Mononuclear cell (primary cell): ENCODE measurements around the gene CNR2. TPM values are rescaled to one million over a fixed set of nuclear protein-coding genes. Genes with fewer than 3 reads are reported as not detected.
"Not testable (repeated sequence)": the region's sequence is repeated elsewhere in the genome, so short reads cannot be mapped to it uniquely, and the experiment has no call there.

ENCODE experiments used
- H3K27me3 ChIP-seq: 2 replicates; pipeline ENCODE4 v1.6.0; 2011; ENCODE audit warnings: low read length, control low read depth; ENCODE audit not compliant: insufficient read depth
- H3K4me1 ChIP-seq: 2 replicates; pipeline ENCODE4 v1.5.1; 2011; ENCODE audit warnings: mild to moderate bottlenecking, low read length, control low read depth; ENCODE audit not compliant: insufficient read depth
- H3K4me3 ChIP-seq: 2 replicates; pipeline ENCODE4 v1.5.1; 2011; ENCODE audit warnings: mild to moderate bottlenecking, low read length, moderate library complexity
- H3K9me3 ChIP-seq: 2 replicates; pipeline ENCODE4 v1.5.1; 2011; ENCODE audit warnings: low read depth, mild to moderate bottlenecking, control low read depth, low read length
- total RNA-seq: library from RNA; depleted of rRNA; stranded (reverse); fragments of >200 nt; gene quantifications from one replicate; pipeline ENCODE4 v1.2.3, GENCODE V29; 2012

Gene CNR2
- total RNA-seq, 1 donor, result 3.3 TPM

GRCh38 chr1:23906731-23907130, 6.4 kb downstream of the CNR2 start:
- H3K9me3 ChIP-seq, result no peaks in the 10 kb centered on the region
- no peak overlapping the region for H3K4me3 ChIP-seq
- peaks cover 77% of the 10 kb centered on the region for H3K4me1 ChIP-seq
- H3K27me3 ChIP-seq, result peaks cover 23% of the 10 kb centered on the region

- Histone ChIP-seq H3K9me3 (no peaks in the 10 kb centered on the region), H3K4me1 (peaks cover 65% of the 10 kb centered on the region), H3K4me3 (no peak overlapping the region), H3K27me3 (peaks cover 23% of the 10 kb centered on the region)
Observed at GRCh38 chr1:23905461-23906025, 7.6 kb downstream of the CNR2 start.

GRCh38 chr1:23904748-23905357, 8.3 kb downstream of the CNR2 start:
- Histone ChIP-seq H3K27me3 (peaks cover 23% of the 10 kb centered on the region), H3K4me3 (no peak overlapping the region), H3K9me3 (no peaks in the 10 kb centered on the region), H3K4me1 (peaks cover 63% of the 10 kb centered on the region)

- H3K27me3 ChIP-seq, result peaks cover 23% of the 10 kb centered on the region
- H3K4me1 ChIP-seq, result peaks cover 62% of the 10 kb centered on the region
- no peak overlapping the region for H3K4me3 ChIP-seq
- no peaks in the 10 kb centered on the region for H3K9me3 ChIP-seq
Observed at GRCh38 chr1:23903754-23904153, 9.4 kb downstream of the CNR2 start.

- Histone ChIP-seq H3K9me3 (no peaks in the 10 kb centered on the region), H3K27me3 (peaks cover 23% of the 10 kb centered on the region), H3K4me3 (no peak overlapping the region)
Observed at GRCh38 chr1:23902321-23903278, 10.6 kb downstream of the CNR2 start.

GRCh38 chr1:23900017-23900416, 13.1 kb downstream of the CNR2 start:
- not testable (repeated sequence) for H3K4me3 ChIP-seq, H3K9me3 ChIP-seq
- Histone ChIP-seq H3K4me1 (peaks cover 60% of the 10 kb centered on the region), H3K27me3 (peaks cover 23% of the 10 kb centered on the region)

More at GRCh38 chr1:23902321-23903278, 10.6 kb downstream of the CNR2 start:
- H3K4me1 ChIP-seq, result peaks cover 56% of the 10 kb centered on the region

- peaks cover 64% of the 10 kb centered on the region for H3K4me1 ChIP-seq
- no peak overlapping the region for H3K4me3 ChIP-seq
- H3K27me3 ChIP-seq, result peaks cover 16% of the 10 kb centered on the region
- H3K9me3 ChIP-seq, result no peaks in the 10 kb centered on the region
Observed at GRCh38 chr1:23899070-23899469, 14.1 kb downstream of the CNR2 start.

GRCh38 chr1:23897083-23897482, 16.1 kb downstream of the CNR2 start:
- H3K4me1 ChIP-seq, result peaks cover 66% of the 10 kb centered on the region
- no peak overlapping the region for H3K4me3 ChIP-seq

GRCh38 chr1:23896491-23896890, 16.7 kb downstream of the CNR2 start:
- Histone ChIP-seq H3K4me3 (no peak overlapping the region), H3K9me3 (no peaks in the 10 kb centered on the region), H3K27me3 (no peaks in the 10 kb centered on the region), H3K4me1 (peaks cover 67% of the 10 kb centered on the region)

More at GRCh38 chr1:23897083-23897482, 16.1 kb downstream of the CNR2 start:
- no peaks in the 10 kb centered on the region for H3K9me3 ChIP-seq
- H3K27me3 ChIP-seq, result peaks cover 2% of the 10 kb centered on the region

GRCh38 chr1:23895993-23896392, 17.2 kb downstream of the CNR2 start:
- H3K9me3 ChIP-seq, result no peaks in the 10 kb centered on the region
- H3K4me1 ChIP-seq, result peaks cover 67% of the 10 kb centered on the region
- no peak overlapping the region for H3K4me3 ChIP-seq

GRCh38 chr1:23895082-23895481, 18.1 kb downstream of the CNR2 start:
- Histone ChIP-seq H3K4me1 (peaks cover 64% of the 10 kb centered on the region), H3K9me3 (no peaks in the 10 kb centered on the region)

More at GRCh38 chr1:23895993-23896392, 17.2 kb downstream of the CNR2 start:
- H3K27me3 ChIP-seq, result no peaks in the 10 kb centered on the region

GRCh38 chr1:23889074-23889473, 24.1 kb downstream of the CNR2 start:
- H3K27me3 ChIP-seq, result no peaks in the 10 kb centered on the region
- H3K9me3 ChIP-seq, result no peaks in the 10 kb centered on the region
- peaks cover 44% of the 10 kb centered on the region for H3K4me1 ChIP-seq
- no peak overlapping the region for H3K4me3 ChIP-seq

More at GRCh38 chr1:23895082-23895481, 18.1 kb downstream of the CNR2 start:
- Histone ChIP-seq H3K27me3 (no peaks in the 10 kb centered on the region), H3K4me3 (no peak overlapping the region)

GRCh38 chr1:23885222-23885621, 27.9 kb downstream of the CNR2 start:
- Histone ChIP-seq H3K4me3 (no peak overlapping the region), H3K9me3 (no peaks in the 10 kb centered on the region), H3K27me3 (no peaks in the 10 kb centered on the region), H3K4me1 (peaks cover 33% of the 10 kb centered on the region)

- H3K27me3 ChIP-seq, result no peaks in the 10 kb centered on the region
- peaks cover 11% of the 10 kb centered on the region for H3K4me1 ChIP-seq
- H3K9me3 ChIP-seq, result peaks cover 14% of the 10 kb centered on the region
- no peak overlapping the region for H3K4me3 ChIP-seq
Observed at GRCh38 chr1:23882746-23883145, 30.4 kb downstream of the CNR2 start.

GRCh38 chr1:23879809-23880208, 33.4 kb downstream of the CNR2 start:
- peaks cover 14% of the 10 kb centered on the region for H3K9me3 ChIP-seq
- H3K4me1 ChIP-seq, result no peaks in the 10 kb centered on the region
- no peak overlapping the region for H3K4me3 ChIP-seq
- no peaks in the 10 kb centered on the region for H3K27me3 ChIP-seq
